ENCODE results near the gene MCC. TPM values are rescaled to one million over a fixed set of nuclear protein-coding genes. Genes with fewer than 3 reads are reported as not detected.

The MCC gene
- total and polyA plus RNA-seq, 2 donors (not counting 1 experiment from before 2014, with no cell fraction given), result 0.09 to 0.32 TPM

- Mint-ChIP-seq H3K4me3 (no peak overlapping the region), H3K9me3 (ENCODE audit: insufficient read depth) (no peaks in the 10 kb centered on the region), H3K27ac (no peak overlapping the region), H3K4me1 (no peaks in the 10 kb centered on the region), H3K27me3 (peaks cover 10% of the 10 kb centered on the region)
- no peak overlapping the region for H2AFZ ChIP-seq (ENCODE audit: insufficient read depth, low read depth, low read length, poor library complexity, severe bottlenecking)
- H3K9ac ChIP-seq (ENCODE audit: low read length), result no peak overlapping the region
- WGBS (ENCODE audit: insufficient coverage), result 96% methylated on average over 4 of the region's 6 CpGs
- no peaks in the 10 kb centered on the region for H3K4me1 ChIP-seq (ENCODE audit: control insufficient read depth in 2 of 2, insufficient read depth in 2 of 2, low read length in 2 of 2)
- H3K4me3 ChIP-seq (ENCODE audit: control extremely low read depth in 1 of 5, extremely low read depth in 1 of 5, insufficient read depth in 1 of 5, low read depth in 2 of 5, low read length in 4 of 5), result no peak overlapping the region
- ChIA-PET CTCF (no interaction called here), POLR2A (no interaction called here)
- no peak overlapping the region for H3K4me2 ChIP-seq (replicated peaks; ENCODE audit: low read depth, low read length, poor library complexity, severe bottlenecking)
- ATAC-seq (ENCODE audit: low read depth) (no peak), DNase-seq (no peak)
- H3K9me3 ChIP-seq (ENCODE audit: control extremely low read depth in 1 of 3, control insufficient read depth in 2 of 3, insufficient read depth in 1 of 3, low read length in 2 of 3), result no peaks in the 10 kb centered on the region
- intact Hi-C loops (cut with micrococcal nuclease), result no loop called here
- H3K27me3 ChIP-seq (replicated peaks in 1 of 4; ENCODE audit: control extremely low read depth in 1 of 4, control insufficient read depth in 3 of 4, insufficient read depth in 4 of 4, low read length in 3 of 4), result peaks cover 0 to 5% (median 0%) of the 10 kb centered on the region in 4 experiments
- TF ChIP-seq CTCF (IDR thresholded peaks at IDR 0.05) (no peak), EZH2 (IDR thresholded peaks at IDR 0.05; ENCODE audit: borderline replicate concordance, insufficient read depth, low read depth, low read length, poor library complexity, severe bottlenecking) (no peak)
- H3K27ac ChIP-seq (ENCODE audit: low read length in 2 of 2), result no peak overlapping the region
- no peaks in the 10 kb centered on the region for H3K79me2 ChIP-seq (ENCODE audit: control insufficient read depth, insufficient read depth, low read length)
- H4K20me1 ChIP-seq (ENCODE audit: control insufficient read depth, insufficient read depth, low read length, poor library complexity, severe bottlenecking), result no peaks in the 10 kb centered on the region
- no peaks in the 10 kb centered on the region for H3K36me3 ChIP-seq (replicated peaks in 1 of 2; ENCODE audit: control extremely low read depth in 1 of 2, control insufficient read depth in 1 of 2, extremely low read depth in 1 of 2, insufficient read depth in 2 of 2, low read length in 1 of 2)
Observed at GRCh38 chr5:113040672-113041260, 447.5 kb downstream of the MCC start.

DNA sequence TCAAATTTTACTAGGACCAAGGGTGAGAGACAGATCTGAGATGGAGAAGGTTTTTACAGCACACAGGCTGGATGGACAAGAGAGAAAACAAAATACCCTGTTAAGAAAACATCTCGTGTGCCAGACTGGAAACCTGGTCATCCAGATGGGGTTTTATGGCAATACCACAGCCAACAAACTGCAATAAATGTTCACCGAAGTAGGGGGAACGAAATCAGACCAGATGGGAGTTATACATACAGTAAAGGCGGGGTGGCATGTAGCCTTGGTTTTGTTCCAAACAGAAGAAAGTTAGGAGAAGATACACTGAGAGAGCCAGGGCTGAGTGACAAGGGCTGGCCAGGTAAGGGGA lies 448.3 kb downstream of the MCC start:
- H3K4me1 ChIP-seq (ENCODE audit: control insufficient read depth in 2 of 2, insufficient read depth in 2 of 2, low read length in 2 of 2), result no peaks in the 10 kb centered on the region
- H3K9me3 ChIP-seq (ENCODE audit: control extremely low read depth in 1 of 3, control insufficient read depth in 2 of 3, insufficient read depth in 1 of 3, low read length in 2 of 3), result no peaks in the 10 kb centered on the region
- TF ChIP-seq EZH2 (IDR thresholded peaks at IDR 0.05; ENCODE audit: borderline replicate concordance, insufficient read depth, low read depth, low read length, poor library complexity, severe bottlenecking) (no peak), CTCF (IDR thresholded peaks at IDR 0.05) (no peak)
- H3K36me3 ChIP-seq (replicated peaks in 1 of 2; ENCODE audit: control extremely low read depth in 1 of 2, control insufficient read depth in 1 of 2, extremely low read depth in 1 of 2, insufficient read depth in 2 of 2, low read length in 1 of 2), result no peaks in the 10 kb centered on the region
- H3K4me3 ChIP-seq (ENCODE audit: control extremely low read depth in 1 of 5, extremely low read depth in 1 of 5, insufficient read depth in 1 of 5, low read depth in 2 of 5, low read length in 4 of 5), result no peak overlapping the region
- POLR2A ChIA-PET, result no interaction called here
- no peaks in the 10 kb centered on the region for H3K79me2 ChIP-seq (ENCODE audit: control insufficient read depth, insufficient read depth, low read length)
- intact Hi-C loops (cut with micrococcal nuclease), result no loop called here
- CTCF ChIA-PET, result no interaction called here
- H2AFZ ChIP-seq (ENCODE audit: insufficient read depth, low read depth, low read length, poor library complexity, severe bottlenecking), result no peak overlapping the region
- ATAC-seq (ENCODE audit: low read depth) (no peak), DNase-seq (no peak)
- H3K9me3 Mint-ChIP-seq (ENCODE audit: insufficient read depth), result no peaks in the 10 kb centered on the region
- no peak overlapping the region for H3K27ac Mint-ChIP-seq
- H3K27me3 ChIP-seq (replicated peaks in 1 of 4; ENCODE audit: control extremely low read depth in 1 of 4, control insufficient read depth in 3 of 4, insufficient read depth in 4 of 4, low read length in 3 of 4), result peaks cover 0 to 5% (median 0%) of the 10 kb centered on the region in 4 experiments
- H3K4me1 Mint-ChIP-seq, result no peaks in the 10 kb centered on the region
- 75% methylated on average over 4 of the region's 4 CpGs for WGBS (ENCODE audit: insufficient coverage)
- no peaks in the 10 kb centered on the region for H4K20me1 ChIP-seq (ENCODE audit: control insufficient read depth, insufficient read depth, low read length, poor library complexity, severe bottlenecking)
- no peak overlapping the region for H3K4me3 Mint-ChIP-seq
- no peak overlapping the region for H3K27ac ChIP-seq (ENCODE audit: low read length in 2 of 2)
- peaks cover 10% of the 10 kb centered on the region for H3K27me3 Mint-ChIP-seq
- no peak overlapping the region for H3K4me2 ChIP-seq (replicated peaks; ENCODE audit: low read depth, low read length, poor library complexity, severe bottlenecking)
- H3K9ac ChIP-seq (ENCODE audit: low read length), result no peak overlapping the region

All from B cell (primary cell).